ENCODE results near the gene DYNC2H1. TPM values are rescaled to one million over a fixed set of nuclear protein-coding genes. Genes with fewer than 3 reads are reported as not detected.

The DYNC2H1 gene
- total RNA-seq, 1 experiment from 2014 or later: 17.2 TPM

DNA sequence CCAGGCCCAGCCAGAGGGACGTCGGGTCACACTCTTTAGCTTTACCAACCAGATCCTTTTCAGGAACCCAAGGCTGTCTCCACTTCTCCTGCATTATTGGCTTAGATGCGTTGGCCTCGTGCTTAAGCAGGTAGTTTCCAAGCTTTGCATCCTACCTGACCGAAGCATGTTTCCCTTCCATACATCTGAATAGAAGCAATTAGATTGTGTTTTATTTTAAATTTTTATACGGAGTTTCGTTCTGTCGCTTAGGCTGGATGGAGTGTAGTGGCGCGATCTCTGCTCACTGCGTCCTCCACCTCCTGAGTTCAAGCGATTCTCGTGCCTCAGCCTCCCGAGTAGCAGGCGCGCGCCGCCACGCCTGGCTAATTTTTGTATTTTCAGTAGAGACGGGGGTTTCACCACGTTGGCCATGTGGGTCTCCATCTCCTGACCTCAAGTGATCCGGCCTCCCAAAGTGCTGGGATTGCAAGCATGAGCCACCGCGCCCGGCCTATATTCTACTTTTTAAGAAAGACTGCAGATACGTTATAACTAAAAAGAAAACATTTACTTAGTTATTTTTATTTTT, 677 bp downstream of the DYNC2H1 start:
- ChIA-PET POLR2A (interaction anchor here (1.8 kb wide), 1 partner anchor 18 kb away, joined by 29 read pairs; the partner anchor contains the start of gene DCUN1D5), CTCF (interaction anchor here (0.5 to 1.6 kb wide), 10 partner anchors 8 to 302 kb away, joined by 3 to 36 read pairs (median 4); partner anchors contain the start of gene DCUN1D5)
- Mint-ChIP-seq H3K4me3 (peak overlapping the region; percentile 95), H3K27me3 (ENCODE audit: low read depth) (no peaks in the 10 kb centered on the region), H3K36me3 (peaks cover 4% of the 10 kb centered on the region), H3K9me3 (no peaks in the 10 kb centered on the region), H3K4me1 (peaks cover 17% of the 10 kb centered on the region), H3K27ac (peak overlapping the region; percentile 84)
- TF ChIP-seq, protein P1, sequence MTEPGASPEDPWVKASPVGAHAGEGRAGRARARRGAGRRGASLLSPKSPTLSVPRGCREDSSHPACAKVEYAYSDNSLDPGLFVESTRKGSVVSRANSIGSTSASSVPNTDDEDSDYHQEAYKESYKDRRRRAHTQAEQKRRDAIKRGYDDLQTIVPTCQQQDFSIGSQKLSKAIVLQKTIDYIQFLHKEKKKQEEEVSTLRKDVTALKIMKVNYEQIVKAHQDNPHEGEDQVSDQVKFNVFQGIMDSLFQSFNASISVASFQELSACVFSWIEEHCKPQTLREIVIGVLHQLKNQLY (CRISPR knock-in tag; IDR thresholded peaks at IDR 0.05): no peak
- no peak for TF ChIP-seq RORB (CRISPR knock-in tag; IDR thresholded peaks at IDR 0.05)
- no peak for TF ChIP-seq PRDM15 (CRISPR knock-in tag; IDR thresholded peaks at IDR 0.05)
- TF ChIP-seq, protein P2, sequence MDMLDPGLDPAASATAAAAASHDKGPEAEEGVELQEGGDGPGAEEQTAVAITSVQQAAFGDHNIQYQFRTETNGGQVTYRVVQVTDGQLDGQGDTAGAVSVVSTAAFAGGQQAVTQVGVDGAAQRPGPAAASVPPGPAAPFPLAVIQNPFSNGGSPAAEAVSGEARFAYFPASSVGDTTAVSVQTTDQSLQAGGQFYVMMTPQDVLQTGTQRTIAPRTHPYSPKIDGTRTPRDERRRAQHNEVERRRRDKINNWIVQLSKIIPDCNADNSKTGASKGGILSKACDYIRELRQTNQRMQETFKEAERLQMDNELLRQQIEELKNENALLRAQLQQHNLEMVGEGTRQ (CRISPR knock-in tag; IDR thresholded peaks at IDR 0.05): no peak
- TF ChIP-seq, protein P3, sequence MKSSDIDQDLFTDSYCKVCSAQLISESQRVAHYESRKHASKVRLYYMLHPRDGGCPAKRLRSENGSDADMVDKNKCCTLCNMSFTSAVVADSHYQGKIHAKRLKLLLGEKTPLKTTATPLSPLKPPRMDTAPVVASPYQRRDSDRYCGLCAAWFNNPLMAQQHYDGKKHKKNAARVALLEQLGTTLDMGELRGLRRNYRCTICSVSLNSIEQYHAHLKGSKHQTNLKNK (CRISPR knock-in tag; IDR thresholded peaks at IDR 0.05): no peak
- TF ChIP-seq ZNF121 (CRISPR knock-in tag; IDR thresholded peaks at IDR 0.05): no peak
- no peak for TF ChIP-seq ZNF512 (CRISPR knock-in tag; IDR thresholded peaks at IDR 0.05; ENCODE audit: borderline replicate concordance)
- TF ChIP-seq, protein P4, sequence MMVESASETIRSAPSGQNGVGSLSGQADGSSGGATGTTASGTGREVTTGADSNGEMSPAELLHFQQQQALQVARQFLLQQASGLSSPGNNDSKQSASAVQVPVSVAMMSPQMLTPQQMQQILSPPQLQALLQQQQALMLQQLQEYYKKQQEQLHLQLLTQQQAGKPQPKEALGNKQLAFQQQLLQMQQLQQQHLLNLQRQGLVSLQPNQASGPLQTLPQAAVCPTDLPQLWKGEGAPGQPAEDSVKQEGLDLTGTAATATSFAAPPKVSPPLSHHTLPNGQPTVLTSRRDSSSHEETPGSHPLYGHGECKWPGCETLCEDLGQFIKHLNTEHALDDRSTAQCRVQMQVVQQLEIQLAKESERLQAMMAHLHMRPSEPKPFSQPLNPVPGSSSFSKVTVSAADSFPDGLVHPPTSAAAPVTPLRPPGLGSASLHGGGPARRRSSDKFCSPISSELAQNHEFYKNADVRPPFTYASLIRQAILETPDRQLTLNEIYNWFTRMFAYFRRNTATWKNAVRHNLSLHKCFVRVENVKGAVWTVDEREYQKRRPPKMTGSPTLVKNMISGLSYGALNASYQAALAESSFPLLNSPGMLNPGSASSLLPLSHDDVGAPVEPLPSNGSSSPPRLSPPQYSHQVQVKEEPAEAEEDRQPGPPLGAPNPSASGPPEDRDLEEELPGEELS (CRISPR knock-in tag; IDR thresholded peaks at IDR 0.05): no peak
- ATAC-seq (peak; percentile 1; the same call in 1 of the 2 replicates), DNase-seq (ENCODE audit: low spot score) (peak; percentile 19)

- Mint-ChIP-seq H3K27me3 (ENCODE audit: low read depth) (no peaks in the 10 kb centered on the region), H3K36me3 (peaks cover 5% of the 10 kb centered on the region), H3K4me3 (peak overlapping the region; percentile 95), H3K4me1 (peaks cover 17% of the 10 kb centered on the region), H3K27ac (no peak overlapping the region), H3K9me3 (no peaks in the 10 kb centered on the region)
- TF ChIP-seq ZNF423 (CRISPR knock-in tag; IDR thresholded peaks at IDR 0.05) (no peak), ZNF232 (CRISPR knock-in tag; IDR thresholded peaks at IDR 0.05) (no peak), PRRX2 (CRISPR knock-in tag; IDR thresholded peaks at IDR 0.05) (no peak), ZNF219 (CRISPR knock-in tag; IDR thresholded peaks at IDR 0.05; ENCODE audit: borderline replicate concordance) (no peak), SOX15 (CRISPR knock-in tag; IDR thresholded peaks at IDR 0.05) (no peak), FOXK1 (CRISPR knock-in tag; IDR thresholded peaks at IDR 0.05) (no peak), ZNF416 (CRISPR knock-in tag; IDR thresholded peaks at IDR 0.05) (no peak), NR1H2 (CRISPR knock-in tag; IDR thresholded peaks at IDR 0.05) (no peak), EMX1 (CRISPR knock-in tag; IDR thresholded peaks at IDR 0.05) (no peak)
- TF ChIP-seq, protein P1 (CRISPR knock-in tag; IDR thresholded peaks at IDR 0.05): no peak
- TF ChIP-seq, protein P5, sequence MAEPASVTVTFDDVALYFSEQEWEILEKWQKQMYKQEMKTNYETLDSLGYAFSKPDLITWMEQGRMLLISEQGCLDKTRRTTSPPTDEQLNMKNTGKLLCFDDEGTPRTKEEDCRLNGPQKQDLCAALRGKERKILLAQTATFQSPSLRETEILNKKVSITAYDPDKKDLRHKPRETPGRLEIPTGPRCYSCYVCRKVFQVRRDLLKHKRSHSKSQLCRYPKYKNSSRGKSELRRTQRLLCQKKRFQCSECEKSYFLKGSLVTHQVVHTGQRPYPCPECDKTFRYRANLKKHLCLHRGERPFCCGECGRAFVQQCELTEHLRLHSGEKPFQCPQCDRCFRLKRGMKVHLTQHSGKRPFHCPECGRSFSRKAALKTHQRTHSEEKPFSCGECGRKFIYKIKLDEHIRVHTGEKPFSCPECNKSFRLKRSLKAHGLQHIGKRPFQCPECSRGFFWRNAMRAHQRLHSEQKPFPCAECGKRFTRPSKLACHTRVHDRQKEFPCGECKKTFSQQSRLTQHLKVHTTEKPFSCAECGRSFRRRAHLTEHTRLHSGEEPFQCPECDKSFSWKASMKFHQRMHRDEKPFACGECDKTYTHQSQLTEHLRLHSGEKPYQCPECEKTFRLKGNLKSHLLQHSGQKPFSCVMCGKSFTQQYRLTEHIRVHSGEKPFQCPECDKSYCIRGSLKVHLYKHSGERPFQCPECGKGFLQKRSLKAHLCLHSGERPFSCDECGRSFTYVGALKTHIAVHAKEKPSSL (CRISPR knock-in tag; conservative IDR thresholded peaks at IDR 0.05): no peak
- TF ChIP-seq, protein P6, sequence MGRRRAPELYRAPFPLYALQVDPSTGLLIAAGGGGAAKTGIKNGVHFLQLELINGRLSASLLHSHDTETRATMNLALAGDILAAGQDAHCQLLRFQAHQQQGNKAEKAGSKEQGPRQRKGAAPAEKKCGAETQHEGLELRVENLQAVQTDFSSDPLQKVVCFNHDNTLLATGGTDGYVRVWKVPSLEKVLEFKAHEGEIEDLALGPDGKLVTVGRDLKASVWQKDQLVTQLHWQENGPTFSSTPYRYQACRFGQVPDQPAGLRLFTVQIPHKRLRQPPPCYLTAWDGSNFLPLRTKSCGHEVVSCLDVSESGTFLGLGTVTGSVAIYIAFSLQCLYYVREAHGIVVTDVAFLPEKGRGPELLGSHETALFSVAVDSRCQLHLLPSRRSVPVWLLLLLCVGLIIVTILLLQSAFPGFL (CRISPR knock-in tag; IDR thresholded peaks at IDR 0.05; ENCODE audit: borderline replicate concordance): no peak
- POLR2A ChIA-PET: interaction anchor here (1.8 kb wide), 1 partner anchor 19 kb away, joined by 29 read pairs; the partner anchor contains the start of gene DCUN1D5
- DNase-seq (ENCODE audit: low spot score): no peak
- no peak for ATAC-seq
- CTCF ChIA-PET: no interaction called here
These were observed 1.2 kb downstream of the DYNC2H1 start for GRCh38 chr11:103110391-103110790.

Data from WTC11 (cell line).